Measurements from ENCODE around the gene BIRC2.

Gene BIRC2

GRCh38 chr11:102423936-102424335 is 76.9 kb downstream of the BIRC2 start:
- H3K4ac ChIP-seq (ENCODE audit: low read length), result no peak overlapping the region
- H2BK120ac ChIP-seq (ENCODE audit: low read depth, low read length), result no peak overlapping the region
- H3K18ac ChIP-seq (ENCODE audit: low read length), result no peak overlapping the region
- H3K14ac ChIP-seq (ENCODE audit: low read length), result no peak overlapping the region
- no peak overlapping the region for H4K91ac ChIP-seq (ENCODE audit: low read depth, low read length, poor library complexity)
- H3K9me3 ChIP-seq (replicated peaks in 1 of 2; ENCODE audit: control insufficient read depth in 2 of 2, insufficient read depth in 1 of 2, low read depth in 1 of 2, low read length in 2 of 2), result no peaks in the 10 kb centered on the region
- no peak overlapping the region for H2AFZ ChIP-seq (ENCODE audit: low read length)
- no peak overlapping the region for H3K23ac ChIP-seq (ENCODE audit: low read depth, low read length, poor library complexity)
- H2AK5ac ChIP-seq (ENCODE audit: low read depth, low read length), result no peak overlapping the region
- H2BK5ac ChIP-seq (ENCODE audit: low read length), result no peak overlapping the region
- H3K36me3 ChIP-seq (replicated peaks in 1 of 2; ENCODE audit: control insufficient read depth in 2 of 2, insufficient read depth in 2 of 2, low read length in 2 of 2), result peaks cover 0 to 7% of the 10 kb centered on the region in 2 donors
- no peak overlapping the region for H2BK12ac ChIP-seq (ENCODE audit: low read length)
- H3K27ac ChIP-seq (replicated peaks; ENCODE audit: low read length), result no peak overlapping the region
- no peak overlapping the region for H3K9ac ChIP-seq (ENCODE audit: low read depth, low read length, poor library complexity)
- H3K27me3 ChIP-seq (ENCODE audit: control insufficient read depth in 3 of 3, insufficient read depth in 3 of 3, low read depth in 1 of 3, low read length in 3 of 3), result no peaks in the 10 kb centered on the region
- WGBS, 2 donors (ENCODE audit: extremely low coverage in 2 of 2, insufficient read length in 2 of 2, insufficient replicate concordance in 1 of 2), result no CpG with 5 or more reads among the region's 1 CpG
- no peak overlapping the region for H3K4me3 ChIP-seq (ENCODE audit: low read length in 2 of 2)
- no peak overlapping the region for H2BK15ac ChIP-seq (ENCODE audit: low read length)
- no peak overlapping the region for H4K8ac ChIP-seq (ENCODE audit: low read depth, low read length)
- H3K4me2 ChIP-seq (ENCODE audit: insufficient read depth, low read length, poor library complexity, severe bottlenecking), result no peak overlapping the region
- DNase-seq (ENCODE audit: low spot score), result no peak
- H3K4me1 ChIP-seq (ENCODE audit: control insufficient read depth in 2 of 2, insufficient read depth in 1 of 2, low read depth in 1 of 2, low read length in 2 of 2), result peaks cover 0 to 4% of the 10 kb centered on the region in 2 donors
- H3K79me1 ChIP-seq (ENCODE audit: low read depth, low read length), result peaks cover 2% of the 10 kb centered on the region

DNA sequence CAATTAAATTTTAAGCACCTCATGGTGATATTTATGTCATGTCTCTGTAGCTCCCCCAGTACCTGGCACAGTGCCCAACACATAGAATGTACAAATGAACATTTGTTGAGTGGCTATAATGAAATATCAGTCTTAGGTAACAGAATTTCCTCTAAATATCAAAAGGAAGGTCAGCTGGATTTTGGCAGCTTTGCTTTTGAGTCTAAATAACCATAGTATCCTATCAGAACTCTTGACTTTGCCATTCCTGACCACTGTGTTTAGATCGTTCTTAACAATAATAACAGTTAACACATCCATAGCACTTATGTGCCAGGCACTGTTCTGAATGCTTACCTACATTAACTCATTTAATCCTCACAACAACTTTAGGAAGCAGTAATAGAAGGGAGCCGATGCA is 79.0 kb downstream of the BIRC2 start:
- H3K18ac ChIP-seq (ENCODE audit: low read length), result no peak overlapping the region
- no peak overlapping the region for H3K4me2 ChIP-seq (ENCODE audit: insufficient read depth, low read length, poor library complexity, severe bottlenecking)
- no peak for DNase-seq (ENCODE audit: low spot score)
- no peaks in the 10 kb centered on the region for H3K9me3 ChIP-seq (replicated peaks in 1 of 2; ENCODE audit: control insufficient read depth in 2 of 2, insufficient read depth in 1 of 2, low read depth in 1 of 2, low read length in 2 of 2)
- no peak overlapping the region for H3K4me3 ChIP-seq (ENCODE audit: low read length in 2 of 2)
- no peak overlapping the region for H2BK15ac ChIP-seq (ENCODE audit: low read length)
- no peak overlapping the region for H4K8ac ChIP-seq (ENCODE audit: low read depth, low read length)
- H2BK120ac ChIP-seq (ENCODE audit: low read depth, low read length), result no peak overlapping the region
- peaks cover 0 to 10% of the 10 kb centered on the region in 2 donors for H3K4me1 ChIP-seq (ENCODE audit: control insufficient read depth in 2 of 2, insufficient read depth in 1 of 2, low read depth in 1 of 2, low read length in 2 of 2)
- H3K4ac ChIP-seq (ENCODE audit: low read length), result no peak overlapping the region
- WGBS, 2 donors (ENCODE audit: extremely low coverage in 2 of 2, insufficient read length in 2 of 2, insufficient replicate concordance in 1 of 2), result no CpG with 5 or more reads among the region's 2 CpGs
- H3K9ac ChIP-seq (ENCODE audit: low read depth, low read length, poor library complexity), result no peak overlapping the region
- H2BK12ac ChIP-seq (ENCODE audit: low read length), result no peak overlapping the region
- no peak overlapping the region for H2BK5ac ChIP-seq (ENCODE audit: low read length)
- no peaks in the 10 kb centered on the region for H3K27me3 ChIP-seq (ENCODE audit: control insufficient read depth in 3 of 3, insufficient read depth in 3 of 3, low read depth in 1 of 3, low read length in 3 of 3)
- H3K36me3 ChIP-seq (replicated peaks in 1 of 2; ENCODE audit: control insufficient read depth in 2 of 2, insufficient read depth in 2 of 2, low read length in 2 of 2), result peaks cover 0 to 7% of the 10 kb centered on the region in 2 donors
- no peak overlapping the region for H3K23ac ChIP-seq (ENCODE audit: low read depth, low read length, poor library complexity)
- H2AK5ac ChIP-seq (ENCODE audit: low read depth, low read length), result no peak overlapping the region
- H2AFZ ChIP-seq (ENCODE audit: low read length), result no peak overlapping the region
- no peak overlapping the region for H3K14ac ChIP-seq (ENCODE audit: low read length)
- peaks cover 2% of the 10 kb centered on the region for H3K79me1 ChIP-seq (ENCODE audit: low read depth, low read length)
- H3K27ac ChIP-seq (replicated peaks; ENCODE audit: low read length), result no peak overlapping the region
- H4K91ac ChIP-seq (ENCODE audit: low read depth, low read length, poor library complexity), result no peak overlapping the region

GRCh38 chr11:102426570-102426969 is 79.6 kb downstream of the BIRC2 start:
- no peak for DNase-seq (ENCODE audit: low spot score)
- peaks cover 0 to 8% of the 10 kb centered on the region in 2 donors for H3K36me3 ChIP-seq (replicated peaks in 1 of 2; ENCODE audit: control insufficient read depth in 2 of 2, insufficient read depth in 2 of 2, low read length in 2 of 2)
- H3K79me1 ChIP-seq (ENCODE audit: low read depth, low read length), result peaks cover 2% of the 10 kb centered on the region
- H2AK5ac ChIP-seq (ENCODE audit: low read depth, low read length), result no peak overlapping the region
- H3K4ac ChIP-seq (ENCODE audit: low read length), result no peak overlapping the region
- H3K4me3 ChIP-seq (ENCODE audit: low read length in 2 of 2), result no peak overlapping the region
- H3K9me3 ChIP-seq (replicated peaks in 1 of 2; ENCODE audit: control insufficient read depth in 2 of 2, insufficient read depth in 1 of 2, low read depth in 1 of 2, low read length in 2 of 2), result peaks cover 0 to 2% of the 10 kb centered on the region in 2 donors
- no peak overlapping the region for H2BK5ac ChIP-seq (ENCODE audit: low read length)
- no peak overlapping the region for H2BK15ac ChIP-seq (ENCODE audit: low read length)
- no peak overlapping the region for H3K9ac ChIP-seq (ENCODE audit: low read depth, low read length, poor library complexity)
- H4K91ac ChIP-seq (ENCODE audit: low read depth, low read length, poor library complexity), result no peak overlapping the region
- peaks cover 0 to 10% of the 10 kb centered on the region in 2 donors for H3K4me1 ChIP-seq (ENCODE audit: control insufficient read depth in 2 of 2, insufficient read depth in 1 of 2, low read depth in 1 of 2, low read length in 2 of 2)
- no peaks in the 10 kb centered on the region for H3K27me3 ChIP-seq (ENCODE audit: control insufficient read depth in 3 of 3, insufficient read depth in 3 of 3, low read depth in 1 of 3, low read length in 3 of 3)
- H3K23ac ChIP-seq (ENCODE audit: low read depth, low read length, poor library complexity), result no peak overlapping the region
- H3K18ac ChIP-seq (ENCODE audit: low read length), result no peak overlapping the region
- no peak overlapping the region for H2BK120ac ChIP-seq (ENCODE audit: low read depth, low read length)
- H3K14ac ChIP-seq (ENCODE audit: low read length), result no peak overlapping the region
- no peak overlapping the region for H2AFZ ChIP-seq (ENCODE audit: low read length)
- no peak overlapping the region for H3K4me2 ChIP-seq (ENCODE audit: insufficient read depth, low read length, poor library complexity, severe bottlenecking)
- no peak overlapping the region for H3K27ac ChIP-seq (replicated peaks; ENCODE audit: low read length)
- H2BK12ac ChIP-seq (ENCODE audit: low read length), result no peak overlapping the region
- no peak overlapping the region for H4K8ac ChIP-seq (ENCODE audit: low read depth, low read length)

DNA sequence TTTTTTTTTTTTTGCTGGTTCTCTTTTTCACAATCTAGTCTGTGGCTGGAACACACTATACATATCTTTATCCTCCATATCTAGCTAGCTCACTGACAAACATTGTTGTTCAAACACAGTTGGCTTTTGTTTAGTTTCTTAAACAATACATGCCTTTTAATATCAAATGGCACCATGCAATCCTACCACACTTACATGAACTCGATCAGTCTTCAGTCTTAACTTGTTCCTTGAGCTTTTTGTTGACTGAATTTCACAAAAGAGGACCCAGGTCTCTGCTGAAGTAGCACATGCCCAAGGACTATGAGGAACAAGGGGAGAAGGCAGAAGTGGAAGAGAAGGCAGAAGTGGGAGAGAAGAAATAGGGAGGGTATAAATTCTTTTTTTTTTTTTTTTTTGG is 80.1 kb downstream of the BIRC2 start:
- H2BK15ac ChIP-seq (ENCODE audit: low read length), result no peak overlapping the region
- no peak overlapping the region for H3K23ac ChIP-seq (ENCODE audit: low read depth, low read length, poor library complexity)
- no peak overlapping the region for H2BK5ac ChIP-seq (ENCODE audit: low read length)
- no CpG with 5 or more reads among the region's 1 CpG for WGBS, 2 donors (ENCODE audit: extremely low coverage in 2 of 2, insufficient read length in 2 of 2, insufficient replicate concordance in 1 of 2)
- peaks cover 2% of the 10 kb centered on the region for H3K79me1 ChIP-seq (ENCODE audit: low read depth, low read length)
- H3K9ac ChIP-seq (ENCODE audit: low read depth, low read length, poor library complexity), result no peak overlapping the region
- no peak overlapping the region for H3K4me3 ChIP-seq (ENCODE audit: low read length in 2 of 2)
- H2BK120ac ChIP-seq (ENCODE audit: low read depth, low read length), result no peak overlapping the region
- H3K27me3 ChIP-seq (ENCODE audit: control insufficient read depth in 3 of 3, insufficient read depth in 3 of 3, low read depth in 1 of 3, low read length in 3 of 3), result no peaks in the 10 kb centered on the region
- H2BK12ac ChIP-seq (ENCODE audit: low read length), result no peak overlapping the region
- H3K36me3 ChIP-seq (replicated peaks in 1 of 2; ENCODE audit: control insufficient read depth in 2 of 2, insufficient read depth in 2 of 2, low read length in 2 of 2), result peaks cover 0 to 13% of the 10 kb centered on the region in 2 donors
- peaks cover 0 to 10% of the 10 kb centered on the region in 2 donors for H3K4me1 ChIP-seq (ENCODE audit: control insufficient read depth in 2 of 2, insufficient read depth in 1 of 2, low read depth in 1 of 2, low read length in 2 of 2)
- no peak overlapping the region for H2AK5ac ChIP-seq (ENCODE audit: low read depth, low read length)
- no peak overlapping the region for H3K4ac ChIP-seq (ENCODE audit: low read length)
- H4K8ac ChIP-seq (ENCODE audit: low read depth, low read length), result no peak overlapping the region
- no peak overlapping the region for H2AFZ ChIP-seq (ENCODE audit: low read length)
- no peak overlapping the region for H4K91ac ChIP-seq (ENCODE audit: low read depth, low read length, poor library complexity)
- H3K18ac ChIP-seq (ENCODE audit: low read length), result no peak overlapping the region
- H3K4me2 ChIP-seq (ENCODE audit: insufficient read depth, low read length, poor library complexity, severe bottlenecking), result no peak overlapping the region
- no peak for DNase-seq (ENCODE audit: low spot score)
- H3K14ac ChIP-seq (ENCODE audit: low read length), result no peak overlapping the region
- H3K9me3 ChIP-seq (replicated peaks in 1 of 2; ENCODE audit: control insufficient read depth in 2 of 2, insufficient read depth in 1 of 2, low read depth in 1 of 2, low read length in 2 of 2), result peaks cover 0 to 5% of the 10 kb centered on the region in 2 donors
- no peak overlapping the region for H3K27ac ChIP-seq (replicated peaks; ENCODE audit: low read length)

Measured in neuronal stem cell (in vitro differentiated cells).